Adrenal gland (tissue), 5 donors: ENCODE measurements around the gene CACNA1B.

Experiments used
- CTCF ChIP-seq, 6 experiments: fragments of 450-650 bp in 4 of 6; fragments of 200-600 bp in 2 of 6; sonication (generic) in 1 of 6; IDR thresholded peaks; 1 replicate in 5 of 6; 2 replicates in 1 of 6; pipeline versions ENCODE4 v1.5.1 to v1.8.0; 2016 to 2021; ENCODE audit warnings: antibody characterized with exemption in 6 of 6, mild to moderate bottlenecking in 2 of 6, moderate library complexity in 1 of 6
- POLR2A ChIP-seq, 2 donors: fragments of 450-650 bp; IDR thresholded peaks; one replicate each; pipeline ENCODE4 v1.6.1; 2017; ENCODE audit warnings: antibody characterized with exemption in 2 of 2, mild to moderate bottlenecking in 2 of 2, moderate library complexity in 1 of 2
- donor health status: DM: no; HTN: no; CAD: no.

- TF ChIP-seq CTCF (IDR thresholded peaks at IDR 0.05) = no peak
- no peak for TF ChIP-seq POLR2A (IDR thresholded peaks at IDR 0.05)
These were observed 82.2 kb downstream of the CACNA1B start for GRCh38 chr9:137959641-137960411.
